Fibroblast of villous mesenchyme (primary cell): Measurements from ENCODE around the gene RARB. TPM values are rescaled to one million over a fixed set of nuclear protein-coding genes. Genes with fewer than 3 reads are reported as not detected.

Experiments used
- DNase-seq: peaks from one replicate; pipeline ENCODE4 v3.0.0-alpha.2; 2010; ENCODE audit warnings: low read depth
- H3K4me3 ChIP-seq: 2 replicates; pipeline ENCODE4 v1.5.1; 2011; ENCODE audit warnings: low read depth, mild to moderate bottlenecking, low read length
- total RNA-seq: library from RNA; depleted of rRNA; stranded (reverse); fragments of >200 nt; gene quantifications from 2 replicates; pipeline ENCODE4 v1.2.3, GENCODE V29; 2012
- TF ChIP-seq, protein P1 (sequence below): IDR thresholded peaks from 2 replicates; pipeline ENCODE4 v1.5.1; 2012; ENCODE audit warnings: low read depth, mild to moderate bottlenecking, low read length; ENCODE audit not compliant: insufficient read depth

RARB gene
- total RNA-seq, 1 donor = 21.6 TPM

DNA sequence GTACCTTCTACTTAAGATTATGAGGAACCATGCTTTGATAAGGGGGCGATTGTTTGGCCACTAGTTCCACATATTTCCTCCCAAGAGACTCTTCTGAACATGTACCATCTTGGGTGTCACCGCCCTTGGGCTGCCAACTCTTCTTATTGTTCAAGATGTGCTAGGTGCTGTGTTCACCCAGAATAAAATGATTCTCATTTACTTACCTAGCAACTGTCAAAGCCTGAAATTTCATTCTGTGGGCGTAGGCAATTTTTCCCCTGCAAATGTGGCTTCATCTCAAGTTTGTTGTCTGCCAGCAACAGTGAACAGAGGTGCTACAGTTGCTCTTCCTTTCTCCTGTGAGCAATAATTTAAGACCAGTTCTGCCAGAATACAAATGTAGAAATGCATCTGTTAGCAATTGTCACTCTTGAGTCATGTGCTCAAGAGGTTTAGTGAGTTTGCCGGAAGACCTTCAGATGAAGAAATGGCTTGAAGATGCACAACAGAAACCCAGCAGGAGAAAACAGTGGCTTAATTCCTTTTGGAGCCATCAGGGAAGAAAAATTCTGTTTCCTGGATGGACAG lies 41.3 kb upstream of the RARB start:
- H3K4me3 ChIP-seq = no peak overlapping the region
- TF ChIP-seq, protein P1, sequence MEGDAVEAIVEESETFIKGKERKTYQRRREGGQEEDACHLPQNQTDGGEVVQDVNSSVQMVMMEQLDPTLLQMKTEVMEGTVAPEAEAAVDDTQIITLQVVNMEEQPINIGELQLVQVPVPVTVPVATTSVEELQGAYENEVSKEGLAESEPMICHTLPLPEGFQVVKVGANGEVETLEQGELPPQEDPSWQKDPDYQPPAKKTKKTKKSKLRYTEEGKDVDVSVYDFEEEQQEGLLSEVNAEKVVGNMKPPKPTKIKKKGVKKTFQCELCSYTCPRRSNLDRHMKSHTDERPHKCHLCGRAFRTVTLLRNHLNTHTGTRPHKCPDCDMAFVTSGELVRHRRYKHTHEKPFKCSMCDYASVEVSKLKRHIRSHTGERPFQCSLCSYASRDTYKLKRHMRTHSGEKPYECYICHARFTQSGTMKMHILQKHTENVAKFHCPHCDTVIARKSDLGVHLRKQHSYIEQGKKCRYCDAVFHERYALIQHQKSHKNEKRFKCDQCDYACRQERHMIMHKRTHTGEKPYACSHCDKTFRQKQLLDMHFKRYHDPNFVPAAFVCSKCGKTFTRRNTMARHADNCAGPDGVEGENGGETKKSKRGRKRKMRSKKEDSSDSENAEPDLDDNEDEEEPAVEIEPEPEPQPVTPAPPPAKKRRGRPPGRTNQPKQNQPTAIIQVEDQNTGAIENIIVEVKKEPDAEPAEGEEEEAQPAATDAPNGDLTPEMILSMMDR = no peak
- no peak for DNase-seq

DNA sequence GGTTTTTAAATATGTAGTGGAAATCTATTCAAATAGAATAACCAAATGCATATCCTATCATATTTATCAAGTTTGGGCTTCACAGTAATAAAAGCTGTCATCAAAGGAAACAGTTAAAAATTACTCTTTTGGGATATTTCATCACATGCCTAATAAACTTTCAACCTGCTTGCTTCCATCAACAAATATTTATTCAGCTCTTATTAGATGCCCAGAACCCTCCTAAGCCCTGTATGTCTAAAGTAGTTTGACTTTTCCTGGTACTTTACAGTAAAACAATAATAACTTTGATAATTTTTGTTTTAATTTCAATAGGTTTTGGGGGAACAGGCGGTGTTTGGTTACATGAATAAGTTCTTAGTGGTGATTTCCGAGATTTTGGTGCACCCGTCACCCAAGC lies 37.5 kb upstream of the RARB start:
- H3K4me3 ChIP-seq = no peak overlapping the region
- no peak for DNase-seq
- TF ChIP-seq, protein P1 = no peak

DNA sequence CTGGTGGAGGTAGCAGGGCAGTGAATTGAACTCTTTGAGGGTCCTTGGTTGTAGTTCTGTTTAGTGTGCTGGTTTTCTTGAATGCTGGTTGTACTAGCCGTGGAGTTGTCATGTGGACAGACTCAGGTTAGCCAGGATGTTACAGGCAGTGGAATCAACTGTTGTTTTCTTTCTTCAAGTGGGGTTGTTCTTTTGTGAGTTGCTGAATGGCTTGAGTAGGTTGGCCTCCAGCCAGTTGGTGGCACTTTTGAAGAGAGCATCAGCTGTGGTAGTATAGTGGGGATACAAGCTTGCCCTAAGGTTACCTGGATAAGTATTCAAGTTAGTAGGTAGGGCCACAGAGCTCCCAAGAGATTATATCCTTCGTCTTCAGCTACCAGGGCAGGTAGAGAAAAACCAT lies 31.8 kb upstream of the RARB start:
- TF ChIP-seq, protein P1 = no peak
- DNase-seq = no peak
- H3K4me3 ChIP-seq = no peak overlapping the region

DNA sequence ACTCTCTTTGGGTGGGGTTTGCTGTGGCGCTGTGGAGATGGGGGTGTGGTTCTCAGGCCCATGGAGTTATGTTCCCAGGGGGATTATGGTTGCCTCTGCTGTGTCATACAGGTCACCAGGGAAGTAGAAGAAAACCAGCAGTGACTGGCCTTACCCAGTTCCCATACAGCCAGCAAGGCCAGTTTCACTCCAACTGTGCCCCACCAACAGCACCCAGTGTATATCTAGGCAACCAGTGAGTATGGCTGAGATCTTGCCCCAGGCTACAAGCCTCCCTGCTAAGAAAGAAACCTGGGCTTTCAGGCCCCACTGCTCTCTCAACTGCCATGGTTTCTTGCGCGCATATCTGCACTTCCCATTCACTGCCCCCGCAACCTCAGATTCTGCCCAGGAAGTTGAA lies 31.4 kb upstream of the RARB start:
- no peak overlapping the region for H3K4me3 ChIP-seq
- TF ChIP-seq, protein P1 = no peak
- DNase-seq = no peak

DNA sequence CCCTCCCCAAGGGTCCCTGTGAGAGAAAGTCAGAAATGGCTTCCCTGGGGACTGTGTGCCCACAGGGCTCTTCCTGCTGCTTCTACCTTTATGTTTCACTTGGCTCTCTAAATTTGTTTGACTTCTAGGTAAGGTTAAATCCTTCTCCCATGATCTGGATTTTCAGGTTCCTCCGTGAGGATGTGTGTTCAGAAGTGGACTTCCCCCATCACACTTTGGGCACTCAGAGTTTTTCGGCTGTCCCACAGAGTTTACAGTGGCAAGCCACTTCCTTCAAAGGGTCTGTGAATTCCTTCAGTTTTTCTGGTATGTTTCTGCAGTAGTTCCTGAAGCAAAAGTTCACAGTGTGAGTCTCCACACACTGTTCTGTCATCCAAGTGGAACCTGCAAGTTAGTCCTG lies 30.9 kb upstream of the RARB start:
- H3K4me3 ChIP-seq = no peak overlapping the region
- TF ChIP-seq, protein P1 = no peak
- DNase-seq = no peak

DNA sequence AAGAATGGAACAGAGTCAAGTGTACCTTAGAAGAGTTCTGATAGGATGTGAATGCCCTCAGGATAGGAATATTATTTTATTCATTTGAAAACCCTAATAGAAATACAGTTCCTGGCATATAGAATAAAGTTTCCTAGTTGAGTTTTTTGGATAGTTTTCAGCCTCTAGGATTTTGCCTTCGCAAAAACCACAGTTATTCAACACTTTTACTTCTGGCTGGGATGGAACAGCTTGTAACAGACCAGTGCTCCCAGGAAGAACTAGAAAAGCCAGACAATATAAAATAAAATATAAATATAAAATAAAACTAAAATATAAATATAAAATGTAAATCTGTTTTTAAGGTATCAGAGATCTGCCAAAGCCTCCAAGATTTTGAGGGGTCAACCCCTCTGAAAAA lies 27.5 kb upstream of the RARB start:
- no peak for DNase-seq
- TF ChIP-seq, protein P1 = no peak

DNA sequence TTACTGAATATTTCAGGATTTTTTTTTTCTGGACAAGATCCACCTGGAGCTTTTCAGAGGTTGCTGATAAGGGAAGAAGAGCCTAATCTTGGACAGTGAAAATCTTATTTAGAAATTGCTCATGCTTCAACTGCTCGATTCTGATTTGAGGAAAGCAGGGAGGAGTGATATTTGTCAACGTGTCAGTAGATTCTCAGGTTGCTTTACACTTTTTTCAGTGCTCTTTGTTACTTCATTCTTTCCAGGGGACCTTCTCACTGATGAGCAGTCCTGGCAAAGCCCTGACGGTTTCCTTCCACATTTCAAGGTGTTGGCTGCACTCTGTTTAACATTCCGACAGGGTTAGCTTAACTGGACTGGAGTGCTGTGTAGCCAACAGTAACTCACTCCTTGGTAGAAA lies 24.1 kb upstream of the RARB start:
- no peak for DNase-seq
- no peak overlapping the region for H3K4me3 ChIP-seq
- TF ChIP-seq, protein P1 = no peak

More for the DNA sequence above, 27.5 kb upstream of the RARB start:
- no peak overlapping the region for H3K4me3 ChIP-seq
